HG02571 (cell line): ENCODE results near the gene KAT2A.

Source experiments
- ATAC-seq: cut with Tn5 transposase; IDR thresholded peaks from one replicate; pipeline ENCODE4 v1.9.1; 2021; ENCODE audit warnings: mild to moderate bottlenecking, moderate library complexity; ENCODE audit not compliant: unreplicated experiment

KAT2A gene

DNA sequence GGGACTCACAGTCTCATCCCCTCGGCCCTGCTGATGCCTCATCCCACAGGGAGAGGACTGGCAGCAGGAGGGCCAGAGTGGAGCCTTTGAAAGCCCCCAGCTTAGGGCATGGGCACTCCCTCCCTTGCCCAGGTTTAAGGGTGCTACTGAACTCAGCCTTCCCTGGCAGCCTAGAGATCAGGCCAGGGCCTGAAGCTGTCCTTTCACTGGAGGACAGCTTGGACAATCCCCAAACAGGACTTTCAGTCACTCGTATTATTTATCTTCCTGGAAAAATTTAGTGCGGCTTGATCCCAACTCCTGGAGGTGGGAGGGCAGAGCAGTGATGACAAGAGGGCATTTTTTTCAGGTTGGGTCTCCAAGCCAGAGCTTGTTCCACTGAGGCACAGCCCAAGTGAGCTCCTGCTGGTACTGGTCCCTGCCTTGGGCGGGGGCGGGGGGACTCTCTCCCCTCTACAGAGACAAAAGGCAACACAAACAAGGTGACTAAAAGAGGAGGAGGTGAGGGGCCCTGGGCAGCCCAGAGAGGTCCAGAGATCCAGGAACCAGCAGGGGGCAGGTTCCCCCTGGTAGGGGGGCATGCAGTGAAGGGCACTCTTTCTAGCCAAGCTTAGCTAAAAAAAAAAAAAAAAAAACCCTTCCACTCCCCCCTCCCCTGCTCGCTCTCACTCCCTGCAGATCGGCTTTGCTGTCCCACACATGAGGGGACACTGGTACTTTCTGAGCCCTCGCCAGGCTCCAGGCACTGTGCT lies 24.6 kb downstream of the KAT2A start:
- no peak for ATAC-seq

DNA sequence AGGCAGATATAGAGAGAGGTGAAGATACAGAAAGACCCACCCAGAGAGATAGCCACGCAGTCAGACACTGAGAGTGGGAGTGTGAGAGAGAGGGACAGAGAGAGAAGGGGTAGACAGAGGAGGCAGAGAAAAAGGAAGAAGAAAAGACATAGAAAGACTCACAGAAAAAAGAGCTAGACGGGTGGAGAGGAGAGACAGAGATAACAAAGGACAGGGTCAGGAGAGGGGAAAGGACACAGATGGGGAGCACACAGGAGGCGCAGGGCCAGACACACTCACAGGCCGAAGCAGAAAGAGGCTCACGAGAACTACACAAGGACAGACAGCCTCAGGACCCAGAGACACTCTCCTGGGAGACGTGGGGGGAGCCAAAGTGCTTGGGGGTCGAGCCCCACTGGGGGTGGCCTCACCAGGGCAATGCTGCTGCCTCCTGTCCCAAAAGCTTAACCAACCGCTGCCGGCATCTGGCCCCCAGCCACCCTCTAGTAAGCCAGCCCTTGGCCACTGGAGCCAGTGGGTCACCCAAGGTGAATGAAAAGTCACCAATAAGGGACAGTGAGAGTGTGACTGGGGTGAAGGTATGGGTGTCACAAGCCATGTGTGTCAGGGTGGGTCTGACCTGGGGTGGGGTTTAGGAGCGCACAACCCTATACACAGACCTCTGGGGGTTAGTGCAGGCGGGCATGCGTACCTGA lies 26.6 kb downstream of the KAT2A start:
- ATAC-seq, result no peak

DNA sequence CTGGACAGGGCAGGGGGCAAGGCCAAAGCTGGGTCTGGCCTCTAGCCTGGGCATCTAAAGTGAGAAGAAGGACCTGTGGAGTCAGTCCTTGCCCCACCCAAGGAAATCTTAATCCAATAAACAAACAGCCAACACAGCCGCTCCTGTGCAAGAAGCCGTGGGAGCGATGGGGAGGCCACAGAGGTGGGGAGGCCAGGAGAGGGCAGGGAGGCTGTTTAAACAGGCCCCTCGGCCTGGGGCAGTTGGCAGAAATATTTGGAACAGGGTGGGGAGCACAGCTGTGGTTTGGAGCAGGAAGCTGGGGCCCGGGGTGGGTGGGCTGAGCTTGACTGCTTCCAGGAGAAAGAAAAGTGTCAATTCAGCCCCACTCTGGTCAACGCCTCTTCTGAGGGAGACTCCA lies 28.2 kb downstream of the KAT2A start:
- ATAC-seq, result no peak

DNA sequence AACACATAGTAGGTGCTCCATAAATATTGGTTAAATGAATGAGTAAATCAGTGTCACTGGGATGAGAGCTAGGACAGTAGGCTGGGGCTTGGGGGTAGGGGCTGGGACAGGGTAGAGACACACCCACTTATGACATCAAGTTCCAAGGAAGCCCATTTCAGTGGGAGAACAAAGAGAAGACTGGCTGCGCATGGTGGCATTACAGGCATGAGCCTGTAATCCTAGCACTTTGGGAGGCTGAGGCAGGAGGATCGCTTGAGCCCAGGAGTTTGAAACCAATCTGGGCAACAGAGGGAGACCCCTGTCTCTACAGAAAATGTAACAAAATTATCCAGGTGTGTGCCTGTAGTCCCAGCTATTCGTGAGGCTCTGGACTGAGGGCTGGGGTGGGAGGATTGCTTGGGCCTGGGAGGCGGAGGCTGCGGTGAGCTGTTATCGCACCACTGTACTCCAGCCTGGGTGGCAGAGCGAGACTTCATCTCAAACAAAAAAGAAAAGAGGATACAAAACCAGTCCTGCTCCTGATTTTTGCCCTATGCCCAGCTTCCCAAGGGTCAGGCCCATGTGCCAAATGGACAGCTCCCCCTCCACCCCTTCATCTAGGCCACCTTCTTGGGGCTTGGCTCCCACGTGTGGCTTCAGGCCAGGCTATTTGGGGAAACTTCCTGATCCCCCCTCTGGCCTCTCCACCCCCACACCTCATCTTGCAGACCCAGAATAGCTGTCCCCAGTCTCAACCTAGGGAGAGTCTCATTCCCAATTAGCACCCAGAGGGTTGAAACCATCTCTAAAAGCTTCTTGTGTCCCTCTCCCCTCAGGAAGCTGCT lies 30.0 kb downstream of the KAT2A start:
- no peak for ATAC-seq

DNA sequence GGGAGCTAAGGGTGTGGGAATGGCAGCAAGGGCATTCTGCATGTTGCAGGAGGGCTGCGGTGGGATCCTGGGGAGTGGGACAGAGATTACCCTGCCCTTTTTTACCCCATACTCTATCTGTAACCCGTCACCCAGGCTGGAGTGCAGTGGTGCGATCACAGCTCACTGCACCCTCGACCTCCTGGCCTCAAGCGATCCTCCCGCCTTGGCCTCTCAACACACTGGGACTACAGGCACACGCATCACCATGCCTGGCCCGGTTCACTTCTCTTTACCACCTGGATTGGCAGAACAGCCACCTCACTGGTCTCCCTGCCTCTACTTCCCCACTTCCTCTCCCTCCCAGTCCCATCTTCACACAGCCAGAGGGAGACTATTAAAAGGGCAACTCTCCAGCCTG lies 32.4 kb downstream of the KAT2A start:
- no peak for ATAC-seq

DNA sequence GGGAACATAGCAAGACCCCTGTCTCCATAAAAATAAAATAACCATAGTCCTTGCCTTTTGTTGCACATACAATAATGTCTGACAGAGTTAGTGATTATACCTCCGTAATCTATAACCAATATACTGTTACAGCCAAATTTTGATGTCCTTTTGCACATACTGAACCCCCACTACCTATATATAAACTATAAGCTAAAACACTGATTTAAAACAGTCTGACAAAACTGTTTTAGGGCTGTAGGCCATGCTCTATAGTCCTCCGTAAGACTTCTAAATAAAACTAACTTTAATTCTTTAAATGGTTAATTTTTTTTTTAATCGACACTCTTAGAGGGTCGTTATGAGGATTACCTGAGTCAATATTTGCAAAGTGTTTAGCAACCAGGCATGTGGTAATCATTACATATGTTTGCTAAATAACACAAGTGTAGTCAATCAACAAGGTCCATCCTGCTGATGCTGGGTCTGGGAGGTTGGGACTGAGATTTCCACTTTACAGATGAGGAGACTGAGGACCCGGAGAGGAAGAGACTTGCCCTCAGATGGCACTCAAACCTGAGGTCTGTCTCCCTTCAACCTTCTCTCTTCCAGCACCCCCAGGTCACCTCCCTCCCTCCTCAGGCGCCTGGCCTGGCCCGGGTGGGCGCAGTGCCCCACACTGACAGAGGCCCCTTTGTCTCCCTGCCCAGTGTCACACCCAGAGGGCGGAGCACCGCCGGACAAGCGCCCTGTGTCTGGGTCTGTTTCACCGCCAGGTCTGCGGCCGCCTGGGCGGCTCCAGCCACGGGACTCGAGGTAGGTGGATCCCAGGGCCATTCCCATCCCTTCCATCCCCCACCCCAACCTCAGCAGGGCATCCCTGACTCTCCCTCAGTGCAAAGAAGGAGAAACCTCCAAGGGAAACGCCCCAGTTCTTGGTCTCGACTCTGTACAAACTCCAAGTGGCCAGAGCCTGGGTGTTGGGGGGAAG lies 33.1 kb downstream of the KAT2A start:
- ATAC-seq, result no peak

DNA sequence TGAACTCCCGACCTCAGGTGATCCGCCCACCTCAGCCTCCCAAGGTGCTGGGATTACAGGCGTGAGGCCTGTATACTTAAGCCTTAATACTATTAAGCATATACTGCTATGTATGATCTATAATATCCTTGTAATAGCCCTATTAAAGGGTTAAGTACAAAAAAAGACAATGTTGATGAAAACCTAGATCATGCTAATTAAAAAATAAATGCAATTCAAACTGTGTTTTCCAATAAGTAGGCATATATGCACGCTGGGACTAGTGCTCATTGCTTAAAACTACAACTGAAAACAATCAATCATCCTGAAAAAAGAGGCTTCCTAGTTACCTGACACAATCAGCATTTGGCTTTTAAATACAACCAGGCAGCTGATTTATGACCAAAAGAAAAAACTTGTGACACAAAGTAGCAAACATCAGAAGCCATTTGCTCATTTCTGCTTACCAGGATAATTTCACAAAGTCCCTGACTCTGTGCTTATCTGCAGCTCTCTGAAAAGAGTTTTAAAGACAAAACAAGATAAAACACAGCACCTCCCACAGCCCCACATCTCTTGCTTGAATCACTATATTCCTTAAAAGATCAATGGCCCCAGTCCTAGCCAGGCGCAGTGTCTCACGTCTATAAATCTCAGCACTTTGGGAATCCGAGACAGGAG lies 34.0 kb downstream of the KAT2A start:
- ATAC-seq, result no peak

DNA sequence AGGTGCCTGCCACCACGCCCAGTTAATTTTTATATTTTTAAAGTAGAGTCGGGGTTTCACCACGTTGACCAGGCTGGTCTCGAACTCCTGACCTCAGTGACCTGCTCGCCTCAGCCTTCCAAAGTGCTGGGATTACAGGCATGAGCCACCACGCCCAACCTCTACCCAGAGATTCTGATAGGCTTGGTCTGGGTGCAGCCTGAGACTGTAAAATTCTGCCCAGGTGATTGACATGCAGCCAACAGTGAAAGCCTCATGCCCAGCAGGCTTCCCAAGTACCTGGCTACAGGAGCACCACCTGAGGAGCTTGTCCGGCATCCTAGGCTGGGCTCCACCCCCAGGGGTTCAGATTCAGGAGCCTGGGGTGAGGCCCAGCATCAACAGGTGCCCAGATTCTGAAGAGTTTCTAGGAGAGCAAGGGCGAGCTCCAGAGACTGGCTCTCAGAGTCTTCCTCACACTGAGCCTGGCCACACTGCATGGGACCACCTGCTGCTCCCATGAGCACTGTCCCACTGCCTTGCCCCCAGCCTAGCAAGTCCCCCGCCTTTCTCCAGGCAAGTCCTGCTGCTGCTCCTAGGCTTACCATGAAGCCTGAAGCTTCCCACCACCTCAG lies 39.5 kb downstream of the KAT2A start:
- ATAC-seq, result no peak

DNA sequence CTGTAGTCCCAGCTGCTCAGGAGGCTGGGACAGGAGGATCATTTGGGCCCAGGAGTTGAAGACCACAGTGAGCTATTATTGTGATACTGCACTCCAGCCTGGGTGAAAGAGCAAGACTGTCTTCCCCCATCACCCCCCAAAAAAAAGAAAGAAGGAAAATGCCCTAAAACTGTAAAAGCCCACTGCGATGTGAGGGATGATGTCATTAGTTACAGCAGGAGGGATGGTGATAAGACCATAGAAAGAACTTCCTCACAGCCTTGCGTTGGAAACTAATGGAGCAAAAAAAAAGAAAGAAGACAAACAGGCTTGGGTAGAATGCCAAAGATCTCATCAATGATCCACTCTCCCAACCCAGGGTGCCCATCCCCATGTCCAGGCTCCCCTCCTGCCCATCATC lies 41.6 kb downstream of the KAT2A start:
- no peak for ATAC-seq

DNA sequence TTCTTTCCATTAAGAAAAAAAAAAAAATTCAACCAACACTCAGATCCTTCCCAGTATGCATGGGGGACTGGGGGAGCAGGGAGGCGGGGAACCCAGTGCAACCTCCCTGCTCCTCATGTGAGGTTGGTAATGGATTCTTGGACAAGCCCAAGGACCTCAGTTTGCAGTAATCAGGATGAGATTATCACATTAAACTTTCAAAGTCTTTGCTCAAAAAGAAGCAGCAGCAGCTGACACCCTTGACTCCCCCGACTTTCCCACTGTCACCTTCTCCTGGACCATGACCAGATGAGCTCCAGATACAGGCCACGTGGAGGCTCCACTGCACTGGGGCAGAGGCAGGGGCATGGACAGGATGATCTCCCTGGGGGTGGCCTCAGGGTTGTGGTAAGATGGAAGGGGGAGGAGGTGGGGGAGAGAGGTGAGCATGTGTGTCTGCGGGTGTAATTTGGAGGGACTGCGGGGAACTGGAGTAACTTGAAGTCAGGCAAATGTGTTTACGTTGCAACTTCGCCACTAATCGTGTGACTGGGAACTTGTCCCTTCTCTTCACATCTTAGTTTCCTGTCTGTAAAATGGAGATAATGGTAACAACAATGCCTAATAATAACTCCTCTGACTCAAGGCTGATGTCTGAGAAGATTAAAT lies 42.6 kb downstream of the KAT2A start:
- no peak for ATAC-seq

DNA sequence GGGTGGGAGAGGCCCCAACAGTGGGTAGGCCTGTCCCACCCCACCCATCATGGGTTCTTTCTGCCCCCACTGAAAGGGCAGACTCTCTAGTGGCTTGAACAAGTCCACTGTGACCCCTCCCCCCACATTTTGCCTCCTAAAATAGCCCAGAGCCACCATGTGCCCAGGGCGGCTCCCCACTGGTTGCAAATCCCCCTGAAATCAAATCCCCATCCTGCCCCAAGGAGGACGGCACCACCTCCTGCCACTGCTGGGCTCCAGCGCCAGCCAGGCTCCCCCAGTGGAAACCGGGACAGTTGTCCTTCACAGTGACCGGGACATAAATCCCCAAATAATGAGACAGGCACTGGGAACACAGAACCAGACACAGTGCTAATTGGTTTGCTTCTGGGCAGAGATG lies 43.4 kb downstream of the KAT2A start:
- no peak for ATAC-seq

DNA sequence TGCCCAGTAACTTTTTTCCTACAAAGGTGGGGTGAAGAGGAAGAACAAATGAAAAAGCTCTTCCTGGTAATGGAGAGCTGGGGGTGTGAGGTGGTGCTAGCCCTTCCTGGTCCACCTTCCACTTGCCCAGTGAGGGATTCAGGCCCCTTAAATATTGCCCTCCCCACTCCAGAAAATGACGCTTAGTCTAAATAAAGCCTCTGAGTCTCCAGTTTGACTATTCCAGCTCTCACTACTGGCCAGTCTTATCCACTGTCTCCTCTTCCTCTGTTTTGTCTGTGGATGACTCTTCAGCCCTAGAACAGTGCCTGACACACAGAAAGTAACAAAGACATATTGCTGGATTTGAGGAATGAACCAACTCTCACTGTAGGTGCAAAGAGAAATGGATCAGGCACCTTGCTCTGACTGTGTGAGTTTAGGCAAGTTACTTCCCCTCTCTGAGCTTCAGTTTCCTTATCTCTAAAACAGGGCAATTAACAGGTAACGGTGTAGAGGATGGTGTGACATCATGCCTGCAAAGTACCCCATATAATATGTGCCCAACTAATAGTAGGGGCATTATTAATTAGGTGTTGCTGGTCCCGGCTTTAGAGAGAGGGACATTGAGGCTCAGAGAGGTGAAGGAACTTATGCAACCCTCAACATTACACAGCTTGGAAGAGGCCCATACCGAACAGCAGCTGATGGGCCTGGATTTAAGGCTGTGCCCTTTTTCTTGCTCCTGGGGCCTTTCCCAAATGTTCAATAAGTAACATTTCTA lies 44.2 kb downstream of the KAT2A start:
- ATAC-seq, result no peak

DNA sequence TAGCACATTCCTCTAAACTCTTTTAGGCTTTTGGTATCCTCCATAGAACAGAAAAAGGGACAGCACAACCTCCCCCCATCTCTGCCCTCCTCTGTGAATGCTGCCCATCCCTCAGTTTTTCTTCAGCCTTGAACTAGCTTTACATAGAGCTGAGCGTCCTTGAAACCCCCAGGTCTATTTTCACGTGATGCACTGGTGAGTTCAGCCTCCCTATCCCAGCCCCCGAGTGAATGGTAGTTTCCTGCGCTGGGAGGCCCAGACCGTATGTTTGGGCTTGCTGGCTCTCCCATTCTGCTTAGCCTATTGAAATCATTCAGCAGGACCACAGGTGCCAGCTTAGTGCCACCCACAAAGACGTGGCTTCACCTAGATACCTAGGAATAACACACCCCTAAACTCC lies 45.4 kb downstream of the KAT2A start:
- ATAC-seq, result no peak

DNA sequence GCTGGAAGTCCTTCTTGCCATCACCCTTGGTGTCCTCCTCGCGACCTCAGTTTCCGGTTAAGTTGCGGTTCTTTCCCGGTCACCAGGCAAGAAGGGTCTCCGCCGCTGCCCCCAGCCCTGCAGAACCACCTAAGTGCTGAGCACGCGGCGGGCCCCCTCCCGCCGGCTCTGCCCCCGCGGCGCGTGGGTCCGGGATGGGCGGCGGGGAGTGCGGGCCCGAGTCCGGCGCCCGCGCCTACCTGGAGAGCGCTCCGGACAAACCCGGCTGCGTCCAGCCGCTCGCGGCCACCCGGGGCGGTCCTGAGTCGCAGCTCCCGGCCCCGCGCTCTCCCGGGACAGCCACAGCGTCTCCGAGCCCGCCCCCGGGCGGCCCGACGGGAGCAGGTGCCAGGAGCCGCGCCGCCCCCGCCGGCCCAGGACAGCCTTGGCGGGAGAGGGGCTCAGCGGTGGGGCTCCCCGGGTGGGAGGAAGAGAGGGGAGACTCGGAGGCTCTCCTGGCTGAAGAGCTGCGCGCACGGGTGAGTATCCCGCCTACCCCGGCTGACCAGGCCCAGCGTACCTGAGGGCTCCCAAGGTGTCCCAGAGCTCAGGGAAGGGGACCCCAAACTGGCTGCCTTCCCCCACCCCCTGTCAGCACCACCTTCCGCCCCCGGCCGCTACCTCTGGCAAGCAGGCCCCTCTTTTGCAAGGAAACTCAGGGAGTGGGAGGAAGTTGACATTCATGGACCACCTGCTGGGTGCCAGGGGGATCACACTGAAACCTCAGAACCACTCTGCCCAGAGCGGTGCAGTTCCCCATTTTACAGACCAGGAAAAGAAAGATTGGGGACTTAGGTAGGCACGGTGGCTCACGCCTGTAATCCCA lies 48.6 kb downstream of the KAT2A start:
- no peak for ATAC-seq

DNA sequence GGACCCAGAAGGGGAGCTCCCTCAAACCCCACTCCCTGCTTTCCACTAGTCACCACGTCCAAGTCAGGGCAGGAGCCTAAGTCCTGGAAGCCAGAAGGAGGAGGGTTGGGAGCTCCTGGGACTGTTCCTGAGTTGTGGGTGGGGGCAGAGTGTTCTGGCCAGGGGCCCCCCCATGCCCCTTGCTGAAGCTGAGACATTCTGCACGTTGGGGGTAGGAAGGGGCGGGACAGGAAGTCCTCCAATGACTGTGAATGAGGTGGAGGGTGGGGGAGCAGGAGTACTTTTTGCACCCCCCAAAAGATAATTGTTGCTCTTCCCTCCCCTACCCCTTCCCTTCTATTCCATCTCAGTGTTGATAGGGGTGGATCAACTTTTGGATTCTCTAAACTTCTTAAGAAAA lies 49.4 kb downstream of the KAT2A start:
- no peak for ATAC-seq

DNA sequence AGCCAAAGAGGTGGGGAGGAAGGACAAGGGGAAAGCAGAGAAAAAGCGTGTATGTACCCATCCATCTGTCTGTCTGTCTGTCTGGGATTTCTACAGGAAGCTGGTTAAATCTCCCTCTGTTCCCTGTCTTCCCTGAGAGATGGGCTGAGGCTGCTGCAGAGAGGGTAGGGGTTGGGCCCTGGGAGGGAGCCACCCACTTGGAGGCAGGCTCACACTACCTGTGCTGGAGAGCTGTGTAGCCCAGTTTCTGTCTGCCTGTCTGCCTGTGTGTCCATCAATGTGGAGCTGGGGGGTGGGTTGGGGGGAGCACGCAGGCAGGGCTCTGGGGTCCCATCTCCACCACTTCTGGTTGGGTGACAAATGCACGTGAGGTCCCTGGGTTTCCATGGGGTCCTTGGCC lies 52.2 kb downstream of the KAT2A start:
- ATAC-seq, result no peak

DNA sequence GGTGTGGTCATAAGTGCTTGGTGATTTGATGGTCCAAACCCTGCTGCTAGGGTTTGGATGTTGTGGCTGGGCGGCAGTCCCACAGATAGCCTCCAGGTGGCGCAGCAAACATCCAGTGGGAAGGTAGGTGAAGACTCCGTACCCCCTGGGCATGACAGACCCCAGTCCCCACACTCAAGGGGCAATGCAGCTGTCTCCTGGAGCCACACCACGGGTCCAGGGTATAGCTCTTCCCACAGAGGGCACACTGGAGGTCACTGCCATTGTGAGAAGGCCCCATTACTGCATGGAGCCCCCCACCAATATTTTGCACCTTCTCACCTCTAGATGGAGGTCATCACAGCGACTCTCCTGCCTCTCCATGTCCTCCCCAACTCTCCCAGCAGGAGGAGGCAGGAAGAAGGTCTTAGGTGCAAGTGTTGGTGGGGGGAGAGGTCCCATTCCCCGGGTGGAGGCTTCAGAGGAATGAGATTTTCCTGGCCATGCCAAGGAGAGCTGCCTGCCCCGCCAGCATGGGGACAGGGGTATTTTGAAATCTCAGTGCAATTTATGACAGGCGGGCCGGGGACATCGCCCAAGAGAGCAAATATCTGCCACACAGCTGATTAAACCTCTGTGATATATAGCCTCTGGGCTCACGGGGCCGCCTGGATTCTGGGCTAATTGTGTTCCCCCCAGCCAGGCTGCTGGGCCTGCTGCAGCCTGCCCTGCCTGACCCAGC lies 53.6 kb downstream of the KAT2A start:
- ATAC-seq, result no peak
